H1 (cell line): ENCODE results near the gene TMEM117. TPM values are rescaled to one million over a fixed set of nuclear protein-coding genes. Genes with fewer than 3 reads are reported as not detected.

ENCODE experiments used
- ATF3 ChIP-seq: IDR thresholded peaks from 2 replicates; pipeline ENCODE4 v1.6.1; 2011; ENCODE audit warnings: low read depth, mild to moderate bottlenecking, low read length; ENCODE audit not compliant: insufficient read depth
- CREB1 ChIP-seq: IDR thresholded peaks from 2 replicates; pipeline ENCODE4 v1.6.1; 2012; ENCODE audit warnings: inconsistent platforms
- E2F6 ChIP-seq: IDR thresholded peaks from 2 replicates; pipeline ENCODE4 v1.6.1; 2012; ENCODE audit warnings: inconsistent platforms
- PHF8 ChIP-seq: fragments of 200-600 bp; sonication (generic); conservative IDR thresholded peaks from 2 replicates; pipeline ENCODE4 v1.7.1; 2012; ENCODE audit warnings: low read depth, mild to moderate bottlenecking, inconsistent platforms, low read length, moderate library complexity
- SIX5 ChIP-seq: IDR thresholded peaks from 2 replicates; pipeline ENCODE4 v1.6.1; 2011; ENCODE audit warnings: mild to moderate bottlenecking, low read depth, low read length
- polyA plus RNA-seq, 7 experiments: library from polyadenylated mRNA; depleted of rRNA in 3 of 7; stranded (reverse) in 5 of 7; unstranded in 2 of 7; fragments of >200 nt in 5 of 7; fragments of 200-250 nt in 2 of 7; gene quantifications; 1 replicate in 5 of 7; 2 replicates in 1 of 7; 4 replicates in 1 of 7; pipeline versions ENCODE4 v1.2.1 to v1.2.3, GENCODE V29; 2011 to 2013; ENCODE audit warnings: missing spikeins in 2 of 7, mixed read lengths in 2 of 7
- total RNA-seq: library from RNA; stranded (reverse); fragmentation: NEBNext Ultra II Directional; extraction: Animal tissue kit (Norgen Biotek cat#: 25700); gene quantifications from 2 replicates; pipeline ENCODE4 v1.2.1, GENCODE V29; 2021

Gene TMEM117
- total and polyA plus RNA-seq, 2 of the 8 experiments (the other 6 are each of a cell fraction or from before 2014, with no cell fraction given): 0.80 to 1.4 TPM

DNA sequence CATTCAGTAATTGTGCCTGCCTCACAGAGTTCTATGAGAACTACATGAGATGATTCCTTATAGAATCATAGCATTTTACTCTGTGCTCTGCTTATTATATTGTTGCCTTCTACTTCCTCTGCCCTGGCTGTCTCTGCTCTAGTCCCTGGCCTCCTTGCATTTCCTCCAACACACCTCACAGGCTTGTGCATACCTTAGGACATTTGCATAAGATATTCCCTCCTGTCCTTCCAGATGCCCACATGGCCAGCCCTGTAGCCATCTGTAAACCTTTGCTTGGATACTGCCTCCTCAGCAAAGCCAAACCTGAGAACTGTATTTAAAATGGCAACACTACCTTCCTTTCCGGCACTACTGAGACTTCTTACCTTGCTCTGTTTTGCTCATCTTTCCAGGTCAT, 586.7 kb downstream of the TMEM117 start (continued):
- no peak for TF ChIP-seq PHF8
- no peak for TF ChIP-seq E2F6
- TF ChIP-seq CREB1: no peak
- no peak for TF ChIP-seq ATF3
- TF ChIP-seq SIX5: no peak
